ENCODE data around the gene PHOSPHO2. TPM values are rescaled to one million over a fixed set of nuclear protein-coding genes. Genes with fewer than 3 reads are reported as not detected.

PHOSPHO2 gene
- 10 to 100 TPM in 2 of 3 donors, 1 to 10 TPM in 1; 9.1 to 17.4 (median 16.2) TPM for total RNA-seq

- DNase-seq (ENCODE audit: low spot score in 2 of 2), result peak; percentile 99 to 100
- Histone ChIP-seq H3K4me1 (peaks cover 0 to 7% of the 10 kb centered on the region in 2 donors), H3K4me3 (peak within 1 kb of the TSS; percentile 80 to 98 (median 86)), H3K36me3 (no peaks in the 10 kb centered on the region), H3K27ac (peak within 1 kb of the TSS; percentile 97 to 98), H3K27me3 (no peaks in the 10 kb centered on the region), H3K9me3 (no peaks in the 10 kb centered on the region)
- peak; percentile 84 for TF ChIP-seq POLR2A (IDR thresholded peaks at IDR 0.05)
- TF ChIP-seq CTCF (IDR thresholded peaks at IDR 0.05), result no peak
- peak; percentile 82 to 95 (median 92) for TF ChIP-seq POLR2AphosphoS5 (IDR thresholded peaks at IDR 0.05)
- intact Hi-C loops (cut with DNase I; ENCODE audit: low total_unique reads), result no loop called here
Measured at GRCh38 chr2:169694113-169694893, at the start of gene PHOSPHO2, which contains the start of gene CFAP210. Gene PHOSPHO2, plus strand, starts transcription at chr2:169694469. Its CDS starts 6,503 bp downstream, at chr2:169700972. Gene CFAP210, minus strand, starts transcription at chr2:169694405. Its CDS starts 78 bp downstream, at chr2:169694327.

- Histone ChIP-seq H3K4me1 (no peaks in the 10 kb centered on the region), H3K36me3 (no peaks in the 10 kb centered on the region), H3K9me3 (no peaks in the 10 kb centered on the region), H3K27ac (no peak overlapping the region), H3K27me3 (no peaks in the 10 kb centered on the region), H3K4me3 (no peak overlapping the region)
- TF ChIP-seq POLR2A (IDR thresholded peaks at IDR 0.05) (no peak), CTCF (IDR thresholded peaks at IDR 0.05) (no peak), POLR2AphosphoS5 (IDR thresholded peaks at IDR 0.05) (no peak)
- DNase-seq (ENCODE audit: low spot score in 2 of 2), result no peak
- intact Hi-C loops (cut with DNase I; ENCODE audit: low total_unique reads), result no loop called here
Measured at GRCh38 chr2:169647496-169647895, 46.8 kb upstream of the PHOSPHO2 start.

GRCh38 chr2:169649278-169649677 lies 45.0 kb upstream of the PHOSPHO2 start:
- TF ChIP-seq CTCF (IDR thresholded peaks at IDR 0.05) (no peak), POLR2A (IDR thresholded peaks at IDR 0.05) (no peak), POLR2AphosphoS5 (IDR thresholded peaks at IDR 0.05) (no peak)
- no peak overlapping the region for H3K27ac ChIP-seq
- no peak for DNase-seq (ENCODE audit: low spot score in 2 of 2)
- H3K36me3 ChIP-seq, result no peaks in the 10 kb centered on the region
- no peaks in the 10 kb centered on the region for H3K9me3 ChIP-seq
- no peaks in the 10 kb centered on the region for H3K4me1 ChIP-seq
- H3K27me3 ChIP-seq, result no peaks in the 10 kb centered on the region
- H3K4me3 ChIP-seq, result no peak overlapping the region
- intact Hi-C loops (cut with DNase I; ENCODE audit: low total_unique reads), result no loop called here

GRCh38 chr2:169653636-169654035 lies 40.6 kb upstream of the PHOSPHO2 start:
- TF ChIP-seq CTCF (IDR thresholded peaks at IDR 0.05) (no peak), POLR2A (IDR thresholded peaks at IDR 0.05) (no peak), POLR2AphosphoS5 (IDR thresholded peaks at IDR 0.05) (no peak)
- Histone ChIP-seq H3K9me3 (no peaks in the 10 kb centered on the region), H3K36me3 (no peaks in the 10 kb centered on the region), H3K27me3 (no peaks in the 10 kb centered on the region), H3K27ac (no peak overlapping the region), H3K4me1 (no peaks in the 10 kb centered on the region), H3K4me3 (no peak overlapping the region)
- intact Hi-C loops (cut with DNase I; ENCODE audit: low total_unique reads), result no loop called here
- no peak for DNase-seq (ENCODE audit: low spot score in 2 of 2)

- TF ChIP-seq POLR2AphosphoS5 (IDR thresholded peaks at IDR 0.05), result no peak
- no peak for TF ChIP-seq CTCF (IDR thresholded peaks at IDR 0.05)
- TF ChIP-seq POLR2A (IDR thresholded peaks at IDR 0.05), result no peak
- H3K36me3 ChIP-seq, result no peaks in the 10 kb centered on the region
- no peaks in the 10 kb centered on the region for H3K27me3 ChIP-seq
- no peak for DNase-seq (ENCODE audit: low spot score in 2 of 2)
- H3K9me3 ChIP-seq, result no peaks in the 10 kb centered on the region
- H3K27ac ChIP-seq, result no peak overlapping the region
- H3K4me1 ChIP-seq, result no peaks in the 10 kb centered on the region
- intact Hi-C loops (cut with DNase I; ENCODE audit: low total_unique reads), result no loop called here
- no peak overlapping the region for H3K4me3 ChIP-seq
Measured at GRCh38 chr2:169656164-169656563, 38.1 kb upstream of the PHOSPHO2 start.
